NCI-H526 (cell line): ENCODE data around the gene LMF1.

Experiments
- DNase-seq, 2 experiments: peaks; one replicate each; lab custom pipeline; 2025; lab: John Stamatoyannopoulos, UW

The LMF1 gene

DNA sequence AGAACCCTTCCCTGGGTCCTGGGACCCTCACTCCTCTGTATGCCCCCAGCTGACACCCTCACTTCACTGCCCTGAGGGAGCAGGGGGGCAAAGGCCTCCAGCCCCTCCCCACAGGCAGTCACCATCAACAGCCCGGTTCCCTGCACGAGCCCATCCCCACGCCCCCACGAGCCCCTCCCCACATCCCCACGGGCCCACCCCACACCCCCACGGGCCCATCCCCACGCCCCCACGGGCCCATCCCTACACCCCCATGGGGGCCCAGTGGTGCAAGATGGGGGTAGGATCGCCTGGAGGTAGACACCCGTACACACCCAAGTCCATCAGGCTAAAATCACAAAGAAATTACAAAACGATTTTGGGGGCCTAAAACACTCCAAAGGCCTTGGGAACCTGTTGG lies 42.3 kb downstream of the LMF1 start:
- DNase-seq: no peak

DNA sequence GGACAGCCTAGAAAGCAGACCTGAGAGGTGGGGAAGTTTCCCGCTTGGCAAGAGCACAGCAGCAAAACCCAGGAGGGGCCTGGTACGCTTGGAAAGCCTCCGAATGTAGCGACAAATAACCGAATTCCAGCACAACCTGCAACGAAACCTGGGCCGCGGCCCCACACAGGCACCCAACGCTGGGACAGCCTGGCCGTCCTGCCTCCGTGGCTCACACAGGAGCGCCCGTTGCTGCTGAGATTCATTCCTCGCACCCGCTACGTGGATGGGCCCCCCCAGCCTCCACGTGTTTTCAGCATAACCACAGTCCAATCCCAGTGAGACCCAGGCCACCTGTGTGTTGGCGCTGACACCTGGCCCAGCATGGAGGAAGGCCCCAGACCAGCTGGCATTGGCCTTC lies 42.9 kb downstream of the LMF1 start:
- no peak for DNase-seq

DNA sequence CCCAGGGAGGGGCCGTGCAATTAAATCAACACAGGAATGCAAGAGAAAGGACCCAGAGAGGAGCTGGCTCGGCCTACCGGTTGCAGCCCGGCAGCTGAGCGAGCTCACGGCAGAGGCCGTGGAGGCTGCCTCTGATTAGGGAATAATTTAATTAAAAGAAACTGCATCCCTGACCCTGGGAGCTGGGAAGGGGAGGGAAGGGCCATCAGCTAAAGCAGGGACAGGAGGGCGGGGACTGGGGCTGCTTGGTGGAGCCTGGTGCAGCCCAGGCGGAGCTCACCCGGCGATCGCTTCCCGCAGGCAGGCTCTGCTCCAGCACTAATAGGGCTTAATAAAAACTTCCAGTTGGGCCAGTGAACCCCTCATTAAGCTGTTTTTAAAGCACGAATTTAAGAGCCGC lies 43.4 kb downstream of the LMF1 start:
- DNase-seq: no peak

DNA sequence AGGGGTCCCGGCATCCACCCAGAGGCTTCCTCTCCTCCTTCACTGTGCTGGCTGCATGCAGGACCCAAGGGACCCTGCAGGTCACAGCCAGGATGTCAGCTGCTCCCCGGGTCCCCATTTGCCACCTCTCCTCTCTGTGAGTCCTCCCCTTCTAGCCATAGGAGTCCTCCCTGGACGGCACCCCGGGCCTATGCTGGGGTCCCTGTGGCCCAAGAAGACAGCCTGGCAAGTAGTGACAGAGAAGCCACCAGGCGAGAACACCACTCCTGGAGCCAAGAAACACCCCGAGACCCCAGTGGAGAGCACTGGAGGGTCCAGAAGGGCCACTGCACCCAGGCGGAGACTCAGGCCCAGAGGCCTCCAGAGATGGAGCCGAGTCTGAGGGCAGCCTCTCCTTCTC lies 44.1 kb downstream of the LMF1 start:
- no peak for DNase-seq

DNA sequence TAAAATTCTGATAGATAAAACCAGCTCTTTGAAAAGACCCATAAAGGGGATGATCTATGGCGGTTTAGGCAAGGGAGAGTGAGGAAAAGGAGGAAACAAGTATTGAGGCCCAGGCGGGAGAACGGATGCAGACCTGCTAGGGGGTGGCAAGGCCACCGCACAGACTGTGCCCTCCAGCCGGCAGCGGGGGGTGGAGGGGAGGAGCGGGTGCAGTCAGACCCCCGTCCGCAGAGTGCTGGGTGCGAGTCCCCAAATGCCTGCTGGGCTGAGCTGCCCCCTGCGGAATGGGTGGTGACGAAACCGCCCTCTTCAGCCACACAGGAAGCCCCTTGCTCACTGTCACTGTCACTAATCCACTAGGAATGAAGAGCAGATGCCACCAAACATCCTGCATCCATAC lies 46.0 kb downstream of the LMF1 start:
- DNase-seq: no peak

DNA sequence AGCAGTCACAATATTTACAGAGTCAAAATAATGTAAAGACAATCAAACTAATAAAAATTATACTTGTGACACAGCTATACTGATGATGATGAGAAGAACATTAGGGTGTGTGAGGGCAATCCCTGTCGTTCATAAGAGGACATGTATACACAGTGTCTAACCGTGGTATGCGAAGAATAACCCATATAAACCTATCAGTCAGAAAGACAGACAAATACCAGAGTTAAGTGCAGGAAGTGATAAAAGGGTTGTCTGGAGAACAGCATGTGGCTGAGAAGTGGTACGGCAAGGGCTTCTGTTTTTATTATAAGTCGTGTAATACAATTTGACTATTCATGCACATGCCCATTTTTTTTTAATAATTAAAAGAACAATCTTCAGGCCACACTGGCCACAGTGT lies 46.7 kb downstream of the LMF1 start:
- no peak for DNase-seq

DNA sequence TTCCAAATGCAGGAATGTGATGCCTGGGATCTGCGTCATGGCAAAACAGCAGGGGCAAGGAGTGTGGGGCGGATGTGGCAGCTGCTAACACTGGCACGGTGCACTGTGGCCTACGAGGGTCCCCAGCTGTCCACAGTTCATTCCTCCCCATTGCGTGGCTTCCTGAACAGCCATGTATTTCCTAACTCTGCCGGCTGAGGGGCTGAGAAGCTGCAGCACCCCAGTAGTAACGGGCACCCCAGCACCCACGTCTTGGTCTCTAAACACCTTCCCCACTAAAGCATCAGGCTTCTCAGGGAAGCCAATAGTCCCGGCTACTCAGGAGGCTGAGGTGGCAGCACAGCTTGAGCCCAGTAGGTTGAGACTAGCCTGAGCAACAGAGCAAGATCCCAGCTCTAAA lies 47.6 kb downstream of the LMF1 start:
- DNase-seq: no peak

DNA sequence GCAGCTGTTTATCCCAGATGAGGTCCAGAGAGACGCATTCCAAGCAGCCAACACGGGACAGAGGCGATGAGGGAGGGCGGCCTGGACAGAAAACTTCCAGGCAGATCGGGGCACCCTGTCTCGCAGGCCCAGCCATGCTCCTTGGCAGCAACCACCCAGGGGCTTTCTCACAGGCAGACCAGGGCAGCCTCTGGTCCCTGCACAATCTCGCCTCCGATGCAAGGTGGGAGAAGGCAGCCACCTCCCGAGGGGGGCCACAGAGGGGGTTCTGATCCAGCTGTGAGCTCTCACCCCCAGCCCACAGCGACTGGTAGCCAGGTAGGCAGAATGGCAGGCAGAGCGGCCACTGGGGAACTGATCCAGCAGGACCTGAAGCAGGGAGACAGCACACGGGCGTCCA lies 48.7 kb downstream of the LMF1 start:
- no peak for DNase-seq

DNA sequence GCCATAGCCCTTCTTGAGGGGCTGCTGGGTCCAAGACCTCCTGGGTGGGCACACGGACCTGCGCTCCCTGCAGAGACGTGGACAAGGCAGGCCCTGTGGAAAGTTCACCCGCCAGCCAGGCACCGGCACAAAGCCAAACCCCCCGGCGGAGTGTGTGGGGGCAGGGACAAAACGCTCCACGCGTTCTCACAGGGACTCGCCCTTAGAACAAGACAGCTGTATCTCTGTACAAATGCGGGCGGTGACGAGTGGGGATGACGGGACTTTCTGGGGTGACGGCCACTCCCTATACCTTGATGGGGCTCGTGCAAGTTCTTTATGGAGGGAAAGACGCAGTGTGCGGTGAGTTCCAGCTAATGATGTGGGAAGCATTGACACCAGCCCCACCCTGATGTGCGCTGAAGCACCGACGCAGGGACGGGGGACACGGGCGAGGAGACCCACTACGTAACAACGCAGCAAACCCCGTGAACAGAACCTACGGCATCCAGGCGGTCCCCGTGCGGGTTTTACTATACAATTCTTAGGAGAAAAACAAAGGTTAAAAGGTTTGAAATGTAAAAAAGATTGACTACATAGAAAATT lies 49.4 kb downstream of the LMF1 start:
- DNase-seq: no peak

DNA sequence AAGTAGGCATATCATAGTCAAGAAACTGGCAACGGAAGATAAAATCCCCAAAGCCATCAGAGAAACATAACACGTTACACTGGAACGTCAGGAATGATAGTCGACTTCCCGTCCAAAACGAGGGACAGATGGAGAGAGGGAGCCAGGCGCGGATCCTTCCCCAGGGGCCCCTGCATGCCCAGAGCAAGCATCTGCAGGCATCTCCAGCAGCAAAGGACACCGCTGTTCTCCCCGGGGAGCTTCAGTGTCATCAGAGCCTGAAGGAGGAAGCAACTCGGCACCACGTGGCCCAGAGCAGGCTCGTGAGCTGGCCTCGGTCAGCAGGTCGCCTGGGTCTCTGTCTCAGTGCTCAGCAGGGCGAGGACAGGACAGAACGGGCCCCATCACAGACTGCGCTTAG lies 50.1 kb downstream of the LMF1 start:
- no peak for DNase-seq

DNA sequence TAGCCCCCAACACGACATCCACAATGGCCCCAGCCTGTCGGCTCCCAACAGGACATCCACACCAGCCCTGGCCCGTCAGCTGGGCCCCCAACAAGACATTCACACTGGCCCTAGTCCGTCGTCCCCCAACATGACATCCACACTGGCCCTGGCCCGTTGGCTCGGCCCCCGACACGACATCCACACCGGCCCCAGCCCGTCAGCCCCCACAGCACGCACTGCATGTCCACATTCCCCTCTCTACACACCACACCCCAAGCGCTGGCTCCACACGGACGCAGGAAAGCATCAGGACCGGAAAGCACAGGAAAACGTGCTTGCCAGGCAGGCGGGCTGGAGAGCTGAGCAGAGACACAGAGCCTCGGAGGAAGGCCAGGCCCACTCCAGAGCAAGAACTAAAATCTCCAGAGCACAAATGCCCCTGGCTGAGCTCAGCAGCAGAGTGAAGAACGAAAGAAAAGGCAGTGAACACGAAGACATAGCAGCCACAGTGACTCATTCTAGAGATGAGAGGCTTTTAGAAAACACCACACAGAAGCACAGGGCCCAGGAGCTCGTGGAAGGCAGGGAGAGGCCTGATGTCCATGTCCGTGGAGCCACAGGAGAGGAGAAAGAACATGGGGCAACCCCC lies 50.6 kb downstream of the LMF1 start:
- no peak for DNase-seq

DNA sequence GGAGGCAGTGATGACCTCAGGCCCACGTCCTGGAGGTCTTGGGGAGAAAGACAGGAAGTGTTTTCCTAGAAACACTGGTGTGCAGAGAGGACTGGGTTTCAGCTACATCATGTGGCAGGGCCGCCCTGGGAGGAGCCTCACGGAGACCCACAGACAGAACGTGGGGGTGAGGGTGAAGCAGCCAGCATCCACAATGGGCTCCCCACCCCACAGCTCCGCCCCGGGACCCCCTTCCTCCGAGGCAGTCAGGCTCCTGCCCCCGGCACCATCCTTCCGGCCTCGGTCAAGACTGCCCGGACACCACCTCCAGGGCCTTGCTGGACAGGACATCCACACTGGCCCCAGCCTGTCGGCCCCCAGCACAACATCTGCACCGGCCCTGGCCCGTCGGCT lies 51.1 kb downstream of the LMF1 start:
- no peak for DNase-seq

DNA sequence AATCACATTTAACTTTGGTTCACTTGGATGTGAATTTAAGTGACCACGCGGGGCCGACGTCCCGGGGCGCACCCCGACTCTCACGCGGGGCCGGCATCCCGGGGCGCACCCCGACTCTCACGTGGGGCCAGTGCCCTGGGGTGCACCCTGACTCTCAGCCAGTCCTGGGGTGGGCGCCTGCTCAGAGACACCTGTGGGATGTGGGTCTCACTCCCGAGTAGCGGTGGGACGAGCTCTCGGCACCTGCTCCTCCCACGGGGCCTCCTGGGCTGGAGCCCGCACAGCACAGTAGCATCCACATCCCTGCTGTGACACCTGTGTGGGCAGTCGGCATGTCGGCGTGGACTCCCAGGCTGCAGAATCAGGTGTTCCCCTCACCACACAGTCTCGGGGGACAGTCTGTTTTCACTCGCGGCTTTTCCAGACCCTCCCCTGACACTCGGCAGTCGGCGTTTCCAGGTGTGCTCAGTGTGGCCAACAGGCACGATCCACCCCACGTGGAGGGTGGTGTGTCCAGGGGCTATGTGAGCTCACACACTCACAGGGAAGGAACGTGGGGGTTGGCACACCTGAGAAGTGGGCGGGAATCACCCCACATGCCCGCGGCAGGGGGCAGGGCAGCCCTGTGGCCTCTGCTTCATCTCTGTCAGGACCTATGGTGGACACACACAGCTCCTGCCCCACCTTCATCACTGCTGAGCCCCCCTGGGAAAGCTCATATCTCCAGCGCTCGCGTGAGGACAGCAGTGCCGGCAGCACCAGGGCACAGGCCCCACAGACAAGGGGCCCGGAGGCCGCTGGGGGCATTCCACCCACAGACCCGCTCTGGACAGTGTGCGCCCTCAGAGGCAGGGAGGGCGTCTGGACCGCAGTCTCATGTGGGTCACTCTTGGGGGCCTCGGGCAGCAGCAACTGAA lies 51.8 kb downstream of the LMF1 start:
- DNase-seq: no peak

DNA sequence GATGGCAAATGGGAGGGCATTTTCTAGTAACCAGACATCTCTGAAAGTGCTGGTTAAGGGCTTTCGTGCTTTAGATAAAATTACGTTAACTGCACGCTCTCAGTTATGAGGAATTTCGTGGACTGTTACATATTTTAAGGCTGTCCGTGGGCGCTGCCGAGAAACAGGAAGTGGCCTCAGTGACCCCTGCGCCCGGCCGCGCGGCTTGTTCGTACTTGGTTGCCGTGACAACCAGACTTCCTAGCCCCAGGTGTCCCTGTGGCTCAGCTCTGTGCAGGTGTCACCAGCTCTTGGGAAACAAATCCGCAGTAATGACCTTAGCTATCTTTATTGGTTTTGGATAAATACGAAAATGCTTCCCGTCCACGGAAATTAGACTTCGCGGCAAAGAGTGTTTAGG lies 52.7 kb downstream of the LMF1 start:
- DNase-seq: peak in 1 of 2 experiments; percentile 14

DNA sequence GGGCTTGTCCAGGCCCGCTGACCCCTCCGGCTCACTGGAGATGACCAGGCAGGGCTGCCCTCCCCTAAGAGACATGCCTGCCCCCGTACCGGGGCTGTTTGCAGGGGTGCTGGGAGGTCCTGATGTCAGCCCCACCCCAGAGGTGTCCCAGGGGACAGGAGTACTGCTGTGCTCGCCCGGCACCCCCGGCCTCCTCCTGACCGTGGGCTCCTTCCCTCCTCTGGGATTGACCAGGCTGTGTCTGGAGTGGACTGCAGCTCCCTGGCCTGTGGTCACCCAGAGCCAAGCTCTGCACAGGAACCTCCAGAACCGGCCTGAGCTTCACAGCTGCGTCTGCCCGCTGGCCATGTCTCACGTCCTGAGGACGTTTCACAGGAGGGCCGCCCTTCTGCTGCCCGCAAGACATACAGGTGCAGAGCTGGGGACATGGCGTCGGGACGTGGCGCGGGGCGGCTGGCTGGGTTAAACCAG lies 53.2 kb downstream of the LMF1 start:
- no peak for DNase-seq

DNA sequence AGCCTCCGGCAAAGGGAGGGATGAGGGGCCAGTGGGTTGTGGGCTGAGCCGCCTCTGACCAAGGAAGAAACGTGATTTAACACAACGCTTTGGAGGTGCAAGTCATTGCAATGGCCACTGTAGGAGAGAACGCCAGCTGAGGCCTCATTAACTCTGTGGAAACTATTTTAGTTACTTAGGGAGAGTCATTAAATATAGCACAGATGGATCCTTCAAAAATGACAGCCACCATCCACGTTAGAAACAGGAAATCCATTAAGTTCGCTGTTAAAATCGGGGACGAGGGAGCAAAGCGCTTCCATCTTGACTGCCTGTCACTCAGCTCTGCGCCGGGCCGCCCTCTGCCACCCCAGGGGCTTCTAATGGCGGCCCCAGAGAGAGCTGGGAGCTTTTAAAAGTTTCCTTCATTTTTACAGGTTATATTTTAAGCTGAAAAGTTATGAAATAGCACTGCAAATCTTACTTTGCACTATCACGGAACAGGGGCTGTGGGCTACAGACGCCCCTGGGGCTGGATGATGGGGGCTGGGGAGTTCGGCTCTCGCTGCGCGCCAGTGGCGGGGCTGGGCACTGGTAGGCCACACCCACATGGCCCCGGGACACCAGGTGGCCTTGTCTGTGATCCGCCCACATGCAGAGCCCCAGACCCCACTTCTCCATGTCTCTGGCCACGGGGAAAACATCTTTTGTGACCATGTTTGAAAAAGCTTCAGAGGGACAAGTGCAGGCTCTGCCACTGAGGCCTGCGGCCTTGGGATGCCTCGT lies 54.6 kb downstream of the LMF1 start:
- DNase-seq: no peak

DNA sequence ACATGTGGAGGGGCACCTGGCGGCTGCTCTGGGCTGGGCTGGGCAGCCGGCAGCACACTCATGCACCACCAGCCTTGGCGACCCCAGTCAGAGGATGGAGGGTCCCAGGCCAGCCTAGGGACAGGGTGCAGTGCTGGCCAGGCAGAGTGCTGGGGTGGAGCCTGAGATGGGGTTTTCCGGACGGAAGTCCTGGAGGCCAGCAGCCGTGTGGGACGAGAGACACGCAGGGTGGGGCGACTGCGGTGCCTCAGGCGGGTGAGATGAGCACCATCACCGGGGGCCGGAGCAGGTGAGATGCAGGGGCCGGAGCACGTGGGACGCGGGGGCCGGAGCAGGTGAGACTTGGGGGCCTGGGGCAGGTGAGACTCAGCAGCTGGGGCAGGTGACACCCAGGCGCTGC lies 55.2 kb downstream of the LMF1 start:
- no peak for DNase-seq

DNA sequence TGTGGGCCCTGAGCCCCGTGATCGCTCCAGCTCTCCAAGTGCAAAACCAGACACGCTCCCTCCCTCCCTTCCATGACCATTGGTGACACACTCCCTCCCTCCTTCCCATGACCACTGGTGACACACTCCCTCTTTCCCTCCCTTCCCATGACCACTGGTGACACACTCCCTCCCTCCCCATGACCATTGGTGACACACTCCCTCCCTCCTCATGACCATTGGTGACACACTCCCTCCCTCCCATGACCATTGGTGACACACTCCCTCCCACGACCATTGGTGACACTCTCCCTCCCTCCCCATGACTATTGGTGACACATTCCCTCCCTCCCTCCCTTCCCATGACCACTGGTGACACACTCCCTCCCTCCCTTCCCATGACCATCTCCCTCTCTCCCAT lies 56.3 kb downstream of the LMF1 start:
- DNase-seq: no peak

DNA sequence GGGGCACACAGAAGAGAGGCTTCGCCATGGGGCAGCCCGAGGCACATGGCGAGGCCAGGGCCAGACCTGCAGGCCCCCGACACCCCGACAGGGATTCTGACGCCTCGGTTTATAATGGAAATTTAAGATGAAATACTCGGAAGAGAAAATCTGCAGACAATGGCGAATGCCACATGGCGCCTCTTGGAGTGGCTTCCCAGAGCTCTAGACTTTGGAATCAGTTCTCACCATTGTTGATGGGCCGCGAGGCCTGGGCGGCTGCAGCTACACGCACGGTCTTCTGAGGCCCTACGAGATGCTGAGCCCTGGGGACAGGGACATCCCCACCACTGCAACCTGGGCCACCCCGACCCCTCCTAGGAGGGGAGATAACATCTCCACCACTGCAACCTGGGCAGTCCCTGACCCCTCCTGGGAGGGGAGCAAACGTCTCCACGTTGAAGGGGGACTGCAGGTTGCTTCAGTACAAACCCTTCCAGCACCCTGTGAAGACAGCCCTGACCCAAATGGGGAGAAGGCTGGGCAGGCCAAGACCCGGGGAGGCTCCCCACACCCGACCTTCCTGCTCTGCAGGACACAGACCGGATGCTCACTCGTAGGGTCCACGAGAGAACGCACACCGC lies 56.9 kb downstream of the LMF1 start:
- DNase-seq: no peak

DNA sequence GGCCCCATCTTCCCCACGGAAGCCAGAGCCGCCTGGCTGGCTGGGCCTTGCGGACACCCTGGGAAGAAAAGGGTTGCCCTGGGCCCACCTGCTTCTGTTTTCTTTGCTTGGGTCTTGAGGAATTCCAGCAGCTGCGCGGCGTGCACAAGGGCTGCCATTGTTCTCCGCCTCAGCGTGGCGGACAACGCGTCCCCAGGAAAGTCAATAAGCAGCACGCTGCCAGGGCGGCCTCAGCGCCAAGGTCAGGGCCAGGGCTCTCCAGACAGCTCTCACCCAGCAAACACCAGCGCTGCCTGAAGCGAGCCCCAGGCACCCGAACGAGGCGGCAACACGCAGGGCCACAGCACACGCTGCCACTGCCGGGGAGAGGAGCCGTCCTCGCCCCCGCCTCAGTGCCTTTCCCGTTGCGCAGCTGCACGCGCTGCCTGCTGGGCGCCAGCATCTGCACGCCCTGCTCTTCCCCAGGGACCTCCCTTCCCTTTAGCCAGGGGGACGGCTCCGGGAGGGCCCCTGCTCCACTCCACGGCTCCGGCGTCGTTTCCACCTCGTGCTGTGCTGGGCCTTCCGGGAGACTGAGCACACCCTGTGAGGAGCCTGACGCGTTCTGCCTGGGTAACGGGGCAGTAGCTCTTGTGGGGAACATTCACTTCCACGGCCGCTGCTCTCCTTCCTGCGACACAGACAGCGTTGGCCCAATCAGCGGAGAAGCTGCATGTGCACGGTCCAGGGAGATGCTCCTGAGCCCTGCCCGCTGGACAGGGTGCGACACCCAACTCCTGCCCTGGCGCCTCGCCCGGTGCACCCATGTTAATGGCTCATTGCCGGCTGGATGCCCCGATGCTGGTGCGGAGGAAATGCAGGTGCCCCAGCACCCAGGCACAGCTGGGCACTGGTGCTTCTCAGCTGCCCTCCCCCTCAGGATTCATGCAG lies 57.8 kb downstream of the LMF1 start:
- DNase-seq: peak in 1 of 2 experiments; percentile 46

DNA sequence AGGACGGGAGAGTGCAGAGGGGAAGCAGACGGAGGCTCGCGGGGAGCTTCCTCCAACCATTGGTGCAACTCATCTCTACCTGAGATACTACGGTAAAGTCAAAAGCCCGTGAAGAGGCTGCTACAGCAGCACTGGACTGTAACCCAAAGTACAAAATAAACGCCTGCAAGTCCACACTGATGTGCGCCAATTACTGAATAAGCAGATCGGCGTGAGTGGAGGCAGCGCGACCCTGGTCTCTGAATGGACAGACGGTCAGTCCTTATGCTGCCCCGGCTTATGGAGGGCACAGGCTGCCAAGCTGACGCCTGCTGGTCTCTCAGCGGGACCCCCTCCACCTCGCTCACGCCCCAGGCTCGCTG lies 58.5 kb downstream of the LMF1 start:
- no peak for DNase-seq
